IPS-18c (cell line): ENCODE results near the gene IGSF6.
"Not testable (repeated sequence)": the region's sequence is repeated elsewhere in the genome, so short reads cannot be mapped to it uniquely, and the experiment has no call there.

Experiments
- H3K4me3 ChIP-seq: 2 replicates; pipeline ENCODE4 v1.7.0; 2013; ENCODE audit warnings: low read depth, mild to moderate bottlenecking, low read length, moderate library complexity; ENCODE audit not compliant: insufficient read depth
- H3K9me3 ChIP-seq: one replicate; pipeline ENCODE4 v1.6.1; 2013; ENCODE audit warnings: mild to moderate bottlenecking, low read length, moderate library complexity; ENCODE audit not compliant: control insufficient read depth, insufficient read depth

Gene IGSF6

DNA sequence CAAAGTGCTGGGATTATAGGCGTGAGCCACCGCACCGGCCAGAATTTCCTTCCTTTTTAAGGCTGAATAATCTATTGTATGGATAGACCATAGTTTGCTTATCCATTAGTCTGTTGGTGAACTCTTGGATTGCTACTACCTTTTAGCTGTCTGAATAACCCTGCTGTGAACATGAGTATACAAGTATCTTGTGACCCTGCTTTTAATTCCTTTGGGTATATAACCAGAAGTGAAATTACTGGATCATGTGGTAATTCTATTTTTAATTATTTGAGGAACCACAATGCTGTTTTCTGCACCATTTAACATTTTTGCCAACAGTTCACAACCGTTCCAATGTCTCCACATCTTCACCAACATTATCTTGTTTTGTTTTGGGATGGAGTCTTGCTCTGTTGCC is 6.7 kb upstream of the IGSF6 start:
- Histone ChIP-seq H3K9me3 (no peaks in the 10 kb centered on the region), H3K4me3 (no peak overlapping the region)

DNA sequence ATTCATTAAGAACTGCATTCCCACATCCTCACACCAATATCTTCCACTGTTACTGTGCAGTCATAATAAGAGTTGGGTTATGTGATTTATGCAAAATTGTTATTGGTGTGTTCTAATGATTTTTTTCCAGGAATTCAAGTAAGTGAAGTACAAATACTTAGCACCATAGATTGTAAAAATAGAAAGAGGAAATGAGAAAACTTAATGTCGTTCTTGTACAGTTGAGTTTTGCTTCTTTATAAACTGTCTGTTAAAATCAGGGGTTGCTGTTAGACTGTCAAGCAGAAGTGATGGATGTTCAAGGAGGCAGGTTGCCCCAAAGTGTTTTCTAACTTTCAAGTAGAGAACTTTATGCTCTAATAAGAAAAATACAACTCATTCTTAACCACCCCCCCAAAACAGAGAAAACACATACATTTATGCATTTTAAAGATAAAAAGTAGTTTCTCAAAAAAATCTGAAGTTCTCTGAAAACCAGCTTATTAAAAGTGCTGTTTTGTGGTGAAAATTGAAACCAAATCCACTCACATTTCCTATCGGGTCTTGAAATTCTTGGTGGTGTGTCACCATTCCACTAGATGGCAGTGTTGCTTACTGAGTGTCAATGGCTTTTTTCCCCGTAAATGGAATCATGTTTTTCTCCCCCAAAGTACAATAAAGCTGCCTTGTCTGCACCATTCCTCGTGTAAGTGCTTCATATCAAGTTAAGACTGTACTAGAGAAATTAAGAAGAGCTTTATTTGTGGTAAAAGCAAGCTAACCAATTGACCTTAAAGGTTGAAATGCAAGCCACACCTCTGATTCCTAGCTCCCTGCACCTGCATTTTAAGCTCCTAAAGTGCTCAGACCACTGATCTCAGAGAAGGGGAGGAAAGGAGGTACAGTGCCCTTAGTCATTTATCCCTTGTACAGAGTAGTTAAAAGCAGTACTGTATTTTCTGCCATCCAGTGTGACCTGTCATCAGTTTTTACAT is 4.7 kb upstream of the IGSF6 start:
- H3K4me3 ChIP-seq: no peak overlapping the region
- H3K9me3 ChIP-seq: no peaks in the 10 kb centered on the region

DNA sequence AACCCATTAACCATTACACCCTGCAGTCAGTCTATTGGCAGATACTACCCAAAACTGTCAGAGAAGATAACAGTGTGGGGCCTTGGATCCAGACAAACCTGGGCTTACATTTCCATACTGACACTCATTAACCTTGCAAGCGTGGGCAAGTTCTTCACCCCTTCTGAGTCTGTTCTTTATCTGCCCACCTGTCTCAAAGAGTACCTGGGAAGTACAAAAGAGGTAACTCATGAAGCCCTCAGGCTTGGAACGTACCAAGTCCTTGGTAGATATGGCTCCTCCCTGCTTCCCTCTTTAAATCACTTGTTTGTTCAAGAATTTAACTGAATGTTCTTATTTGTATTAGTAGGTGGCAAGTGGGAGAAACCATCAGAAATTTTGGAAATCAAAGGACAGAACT is 2.5 kb upstream of the IGSF6 start:
- H3K9me3 ChIP-seq: no peaks in the 10 kb centered on the region
- no peak overlapping the region for H3K4me3 ChIP-seq

DNA sequence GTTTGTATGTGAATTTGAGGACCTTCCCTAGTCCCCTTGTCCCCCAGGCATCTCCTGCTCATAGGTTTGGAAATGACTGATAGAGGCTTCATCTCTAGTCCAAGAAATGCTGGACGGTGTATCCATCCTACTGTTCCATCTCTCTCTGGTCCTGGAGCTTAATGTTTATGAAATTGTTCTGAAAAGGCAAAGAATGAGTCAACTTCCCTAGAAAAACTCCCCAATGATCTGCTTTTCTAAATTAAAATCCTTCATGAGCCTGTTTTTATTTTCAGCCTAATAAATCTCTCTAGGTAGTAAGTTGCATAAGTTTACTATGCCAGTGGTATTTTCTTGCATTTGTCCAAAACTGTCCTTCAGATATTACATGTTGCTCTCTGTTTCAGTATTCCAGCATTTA is 2.1 kb upstream of the IGSF6 start:
- Histone ChIP-seq H3K9me3 (no peaks in the 10 kb centered on the region), H3K4me3 (no peak overlapping the region)

DNA sequence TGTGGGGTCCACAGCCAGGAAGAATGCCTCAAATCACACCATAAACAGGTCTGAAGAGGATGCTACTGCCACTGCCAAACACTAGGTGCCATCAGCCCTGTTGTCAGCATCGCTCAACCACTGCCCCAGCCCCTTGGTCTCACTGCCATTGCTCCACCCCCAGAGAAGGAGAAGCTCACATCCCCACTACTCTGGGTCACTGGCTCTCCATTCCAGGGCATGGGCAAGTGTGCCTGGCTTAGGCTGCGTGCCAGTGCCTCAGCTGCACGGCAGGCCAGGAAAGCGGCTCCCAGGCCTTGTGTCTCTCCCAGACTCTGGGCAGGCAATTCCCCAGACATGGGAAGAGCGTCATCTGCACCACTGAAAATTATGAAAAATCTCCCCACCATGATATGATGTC is 1.2 kb upstream of the IGSF6 start:
- H3K9me3 ChIP-seq: no peaks in the 10 kb centered on the region
- no peak overlapping the region for H3K4me3 ChIP-seq

DNA sequence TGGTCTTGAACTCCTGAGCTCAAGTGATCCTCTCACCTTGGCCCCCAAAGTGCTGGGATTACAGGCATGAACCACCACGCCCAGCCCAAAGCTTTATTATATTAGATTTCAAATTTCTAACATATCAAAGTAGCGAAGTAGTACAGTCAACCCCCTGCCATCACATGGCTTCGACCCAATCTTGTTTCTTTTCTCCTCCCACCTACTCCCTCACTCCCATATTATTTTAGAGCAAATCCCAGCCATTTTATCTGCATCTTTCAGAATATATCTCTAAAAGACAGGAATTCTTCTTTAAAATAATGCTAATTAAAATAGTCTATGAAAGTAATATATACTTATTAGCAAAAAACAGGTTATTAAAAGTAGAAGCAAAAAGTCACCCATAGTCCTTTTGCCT is 893 bp downstream of the IGSF6 start:
- H3K9me3 ChIP-seq: no peaks in the 10 kb centered on the region
- H3K4me3 ChIP-seq: no peak overlapping the region

DNA sequence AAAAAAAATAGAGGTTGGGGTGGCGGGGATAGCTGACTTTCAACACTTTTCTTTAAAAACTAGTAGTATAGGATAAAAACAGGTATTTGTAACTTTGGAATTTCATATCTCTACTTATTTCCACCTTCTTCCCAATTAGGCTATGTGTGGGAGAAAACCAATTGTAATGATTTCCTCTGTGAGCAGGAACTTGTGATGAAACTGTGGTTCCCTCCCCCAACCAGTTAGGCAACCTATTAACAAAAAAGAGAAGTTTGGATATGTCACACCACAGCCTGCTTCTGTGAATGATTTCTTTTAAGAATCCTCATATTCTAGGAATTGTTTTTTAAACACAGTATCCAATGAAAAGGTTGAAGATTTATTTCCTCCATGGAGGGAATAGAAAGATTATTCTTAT is 1.9 kb downstream of the IGSF6 start:
- Histone ChIP-seq H3K4me3 (no peak overlapping the region), H3K9me3 (no peaks in the 10 kb centered on the region)

DNA sequence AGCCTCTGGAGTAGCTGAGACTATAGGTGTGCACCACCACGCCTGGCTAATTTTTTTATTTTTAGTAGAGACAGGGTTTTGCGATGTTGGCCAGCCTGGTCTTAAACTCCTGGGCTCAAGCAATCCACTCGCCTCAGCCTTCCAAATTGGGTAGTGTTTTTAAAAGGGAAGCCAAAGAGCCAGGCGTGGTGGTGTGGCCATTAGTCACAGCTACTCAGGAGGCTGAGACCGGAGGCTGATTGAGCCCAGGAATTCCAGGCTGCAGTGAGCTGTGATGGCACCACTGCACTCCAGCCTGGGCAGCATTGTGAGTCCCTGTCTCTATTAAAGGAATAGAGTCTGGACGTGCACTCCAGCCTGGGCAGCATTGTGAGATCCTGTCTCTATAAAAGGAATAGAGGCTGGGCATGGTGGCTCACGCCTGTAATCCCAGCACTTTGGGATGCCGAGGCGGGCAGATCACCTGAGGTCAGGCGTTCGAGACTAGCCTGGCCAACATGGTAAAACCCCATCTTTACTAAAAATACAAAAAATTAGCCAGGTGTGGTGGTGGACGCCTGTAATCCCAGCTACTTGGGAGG is 2.5 kb downstream of the IGSF6 start:
- not testable (repeated sequence) for H3K4me3 ChIP-seq, H3K9me3 ChIP-seq

DNA sequence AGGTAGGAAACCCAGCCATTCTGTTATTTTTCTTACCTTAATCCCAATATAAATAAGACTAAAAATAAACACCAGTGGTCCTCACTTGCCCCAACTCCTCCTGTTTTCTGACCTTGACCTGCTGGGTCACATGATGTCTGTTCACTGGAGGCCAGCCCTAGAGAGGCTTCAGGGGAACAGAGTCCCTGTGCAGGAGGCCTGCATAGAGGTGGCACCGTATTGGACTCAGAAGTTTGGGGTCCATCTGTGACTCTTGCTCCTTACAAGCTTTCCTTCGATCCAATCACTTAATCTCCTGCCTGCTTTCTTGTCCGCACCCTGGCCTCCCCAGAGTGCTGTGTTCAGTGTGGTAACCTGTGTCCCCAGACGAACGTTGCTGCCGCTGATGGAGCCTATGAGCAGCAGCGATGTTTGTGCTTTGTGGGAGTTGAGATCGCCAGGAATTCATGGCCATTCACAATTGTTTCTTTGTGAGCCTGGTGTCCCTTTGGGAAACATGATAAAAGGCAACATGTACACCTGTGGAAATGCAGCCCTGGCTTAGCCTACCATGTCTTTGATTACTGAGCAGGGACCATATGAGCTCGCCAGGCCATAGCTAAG is 4.7 kb downstream of the IGSF6 start:
- H3K4me3 ChIP-seq: no peak overlapping the region
- no peaks in the 10 kb centered on the region for H3K9me3 ChIP-seq

DNA sequence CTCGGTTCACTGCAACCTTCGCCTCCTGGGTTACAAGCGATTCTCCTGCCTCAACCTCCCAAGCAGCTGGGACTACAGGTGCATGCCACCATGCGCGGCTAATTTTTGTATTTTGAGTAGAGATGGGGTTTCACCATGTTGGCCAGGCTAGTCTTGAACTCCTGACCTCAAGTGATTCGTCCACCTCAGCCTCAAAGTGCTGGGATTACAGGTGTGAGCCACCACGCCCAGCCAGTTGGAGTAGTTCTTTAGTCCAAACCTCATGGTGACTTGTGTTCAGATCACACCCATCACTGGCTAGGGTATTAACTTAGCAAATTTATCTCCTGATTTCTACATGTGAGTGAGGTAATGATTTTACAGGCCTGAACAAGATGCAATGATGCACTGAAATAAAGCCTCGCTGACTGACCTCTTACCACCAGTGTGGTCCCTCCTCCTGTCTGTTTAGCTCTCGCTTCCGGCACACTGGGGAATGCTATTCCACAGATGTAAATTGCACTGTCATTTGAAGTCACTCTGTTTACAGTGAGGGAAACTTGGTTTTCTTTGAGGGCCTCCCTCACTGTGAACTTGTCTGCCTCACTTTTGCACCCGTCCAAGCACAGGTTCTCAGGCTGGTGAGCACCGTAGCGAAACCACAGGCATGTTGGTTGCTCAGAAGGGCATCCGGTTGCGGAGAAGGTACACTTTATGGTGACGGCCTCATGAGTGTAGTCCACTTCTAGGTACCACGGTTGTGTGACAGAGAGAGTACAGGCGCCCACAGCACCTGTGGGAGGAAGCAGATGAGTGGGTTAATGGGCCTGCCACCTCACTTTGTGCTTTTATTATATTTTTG is 5.5 kb downstream of the IGSF6 start:
- no peaks in the 10 kb centered on the region for H3K9me3 ChIP-seq
- H3K4me3 ChIP-seq: no peak overlapping the region

DNA sequence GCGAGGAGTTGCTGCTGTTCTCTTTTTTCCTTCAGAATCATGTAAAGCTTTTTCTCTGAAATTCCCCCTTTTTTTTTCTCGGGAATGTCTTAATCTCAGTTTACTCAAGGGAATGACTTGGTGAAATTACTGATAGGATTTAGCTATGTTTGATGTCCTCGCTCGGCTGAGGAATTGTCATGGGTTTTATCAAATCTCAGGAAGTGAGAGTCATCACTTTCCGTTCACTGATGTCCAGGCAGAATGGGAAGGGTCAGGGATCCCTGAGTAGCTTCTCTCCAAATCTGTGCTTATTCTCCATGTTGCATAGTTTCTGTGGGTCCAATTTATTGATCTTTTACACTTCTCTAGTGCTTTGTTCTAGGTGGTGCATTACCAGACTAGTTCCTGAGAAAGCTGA is 6.3 kb downstream of the IGSF6 start:
- no peak overlapping the region for H3K4me3 ChIP-seq
- H3K9me3 ChIP-seq: no peaks in the 10 kb centered on the region

DNA sequence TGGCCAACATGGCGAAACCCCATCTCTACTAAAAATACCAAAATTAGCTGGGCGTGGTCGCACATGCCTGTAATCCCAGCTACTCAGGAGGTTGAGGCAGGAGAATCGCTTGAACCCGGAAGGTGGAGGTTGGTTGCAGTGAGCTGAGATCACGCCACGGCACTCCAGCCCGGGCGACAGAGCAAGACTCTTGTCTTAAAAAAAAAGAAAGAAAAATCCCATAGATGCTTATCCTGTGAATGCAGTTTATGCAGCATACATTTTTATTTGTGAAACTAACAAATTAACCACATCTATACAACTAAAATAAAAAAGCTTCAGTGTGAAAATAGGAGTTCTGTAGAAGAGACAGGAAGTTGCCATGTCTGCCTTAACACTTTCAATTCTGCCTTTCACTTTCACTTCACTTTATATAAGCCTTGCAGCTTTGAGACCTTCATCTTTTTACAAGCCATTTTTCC is 7.1 kb downstream of the IGSF6 start:
- no peak overlapping the region for H3K4me3 ChIP-seq

DNA sequence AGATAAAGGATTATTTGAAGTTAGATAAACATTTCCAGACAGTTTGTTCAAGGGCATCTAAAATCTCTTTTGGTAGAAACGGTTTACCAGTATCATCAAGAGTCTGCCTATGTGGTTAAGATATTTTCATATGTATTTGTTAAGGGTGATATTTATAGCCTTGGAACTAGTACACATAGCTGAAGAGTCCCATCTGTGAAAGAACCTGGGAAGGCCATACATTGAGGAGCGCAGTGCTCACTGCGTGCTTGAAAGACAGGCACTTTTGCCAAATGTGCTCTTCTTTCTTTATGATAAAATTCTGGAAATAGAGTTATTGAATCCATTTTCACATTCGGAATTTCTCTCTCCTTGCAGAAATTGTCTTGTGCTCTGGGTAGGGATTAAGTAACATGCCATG is 7.7 kb downstream of the IGSF6 start:
- Histone ChIP-seq H3K4me3 (no peak overlapping the region), H3K9me3 (no peaks in the 10 kb centered on the region)

More for the DNA sequence above, 7.1 kb downstream of the IGSF6 start:
- no peaks in the 10 kb centered on the region for H3K9me3 ChIP-seq

DNA sequence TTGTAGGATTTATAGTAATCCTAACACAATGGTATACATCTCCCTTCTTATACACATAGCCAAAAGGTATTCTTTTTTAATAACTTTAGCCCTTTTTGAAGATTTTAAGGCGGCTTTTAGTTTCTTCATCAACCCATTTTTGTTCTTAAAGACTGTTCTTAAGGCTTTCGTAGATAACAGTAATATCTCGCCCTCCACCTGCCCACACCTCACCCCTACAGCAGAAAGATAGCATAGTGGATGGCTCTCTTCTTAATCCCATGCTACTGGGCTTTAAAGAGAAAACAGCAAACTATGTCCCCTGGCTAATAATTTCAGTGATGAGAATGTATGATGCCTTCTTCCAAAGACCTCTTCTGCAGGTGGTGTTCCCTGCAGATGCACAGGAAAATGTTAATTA is 8.6 kb downstream of the IGSF6 start:
- no peaks in the 10 kb centered on the region for H3K9me3 ChIP-seq
- H3K4me3 ChIP-seq: no peak overlapping the region

DNA sequence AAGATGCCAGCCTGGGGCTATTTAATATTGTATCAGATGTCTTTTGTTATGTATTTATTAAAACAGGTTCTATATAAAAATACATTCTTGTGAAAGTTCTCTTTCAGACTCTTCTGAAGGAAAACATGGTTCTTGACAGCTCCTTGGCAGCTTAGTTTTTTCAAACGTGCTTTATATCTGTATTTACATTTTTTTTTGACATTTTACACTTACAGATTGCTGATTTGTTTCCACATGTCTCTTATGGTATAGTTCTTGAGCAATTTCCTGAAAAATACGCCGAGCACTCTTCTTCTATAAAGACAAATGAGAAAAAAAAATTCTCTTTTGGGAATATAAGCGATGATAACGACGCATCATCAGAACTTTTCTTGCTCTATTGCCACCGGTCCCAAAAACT is 9.5 kb downstream of the IGSF6 start:
- Histone ChIP-seq H3K9me3 (no peaks in the 10 kb centered on the region), H3K4me3 (no peak overlapping the region)

DNA sequence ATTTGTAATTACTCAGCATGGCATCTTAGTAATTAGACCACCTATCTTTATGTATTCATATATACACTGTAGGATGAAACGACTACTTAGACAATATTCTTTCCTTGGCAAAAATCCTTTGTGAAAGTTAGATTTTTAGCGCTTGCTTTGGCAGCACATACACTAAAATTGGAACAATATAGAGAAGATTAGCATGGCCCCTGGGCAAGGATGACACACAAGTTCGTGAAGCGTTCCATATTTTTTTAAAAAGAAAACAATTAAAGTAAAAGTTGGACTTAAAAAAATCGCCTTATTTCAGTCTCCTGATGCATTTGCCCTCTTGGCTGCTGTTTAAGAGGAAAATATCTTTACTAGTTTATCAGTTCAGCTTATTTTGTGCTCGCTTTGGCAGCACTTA is 10.5 kb downstream of the IGSF6 start:
- no peaks in the 10 kb centered on the region for H3K9me3 ChIP-seq
- no peak overlapping the region for H3K4me3 ChIP-seq

DNA sequence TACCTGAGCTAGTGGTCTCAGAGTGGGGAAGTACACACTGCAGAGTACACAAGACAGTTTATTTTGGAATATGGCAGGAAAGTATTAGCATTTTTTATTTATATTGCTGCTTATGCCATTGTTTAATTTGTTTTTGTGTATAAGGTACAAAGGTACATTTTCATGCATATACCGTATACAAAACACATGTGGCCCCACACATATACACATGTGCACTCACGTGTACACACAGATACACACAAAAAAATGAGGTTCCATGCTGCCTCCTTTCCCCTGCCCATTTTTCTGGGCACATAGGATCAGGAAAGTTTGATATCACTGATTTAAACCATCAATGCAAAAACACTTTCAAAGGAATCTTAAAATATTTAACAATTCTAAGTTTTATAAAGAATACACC is 12.9 kb downstream of the IGSF6 start:
- Histone ChIP-seq H3K4me3 (no peak overlapping the region), H3K9me3 (no peaks in the 10 kb centered on the region)
